PC-3 (cell line): ENCODE results near the gene ELN. TPM values are rescaled to one million over a fixed set of nuclear protein-coding genes. Genes with fewer than 3 reads are reported as not detected.

Experiments
- ATAC-seq: fragments of 200-7000 bp; cut with Tn5 transposase; 2 replicates; pipeline ENCODE4 v1.9.1; 2020; ENCODE audit warnings: mild to moderate bottlenecking, moderate library complexity
- BruUV-seq: library from RNA; stranded (reverse); fragments of 400-500 nt; replicated peaks from 2 replicates; lab custom pipeline; 2021; lab: Mats Ljungman, UMichigan
- CTCF ChIA-PET: fragments of 300-600 bp; sonication (Branson Sonifier 250); formaldehyde crosslinking; loops from one replicate; lab custom pipeline; 2022; ENCODE audit warnings: antibody characterized with exemption; lab: Charles Lee
- POLR2A ChIA-PET: fragments of 300-600 bp; sonication (Branson Sonifier 250); formaldehyde crosslinking; loops from one replicate; lab custom pipeline; 2022; ENCODE audit warnings: antibody characterized with exemption; ENCODE audit not compliant: unreplicated experiment; lab: Charles Lee
- DNase-seq: peaks from one replicate; pipeline ENCODE4 v3.0.0-alpha.2; 2015
- H2AFZ ChIP-seq: fragments of 300-600 bp; sonication (generic); 2 replicates; pipeline ENCODE4 v1.6.0; 2016; ENCODE audit warnings: antibody characterized with exemption, low read length
- H3F3A ChIP-seq: fragments of 300-600 bp; sonication (generic); one replicate; pipeline ENCODE4 v1.6.0; 2017; ENCODE audit warnings: antibody characterized with exemption, low read length, control low read depth, mild to moderate bottlenecking; ENCODE audit not compliant: unreplicated experiment
- H3K27ac ChIP-seq: fragments of 300-600 bp; sonication (generic); 2 replicates; pipeline ENCODE4 v1.5.1; 2016; ENCODE audit warnings: mild to moderate bottlenecking, low read length
- H3K27me3 ChIP-seq: fragments of 300-600 bp; sonication (generic); 2 replicates; pipeline ENCODE4 v1.6.1; 2016; ENCODE audit warnings: low read length, mixed read lengths
- H3K36me3 ChIP-seq: fragments of 300-600 bp; sonication (generic); 2 replicates; pipeline ENCODE4 v1.6.1; 2016; ENCODE audit warnings: low read depth, mixed run types, low read length, mixed read lengths
- H3K4me1 ChIP-seq: fragments of 300-600 bp; sonication (generic); 2 replicates; pipeline ENCODE4 v1.5.1; 2016; ENCODE audit warnings: low read length; ENCODE audit not compliant: insufficient read depth
- H3K4me2 ChIP-seq: fragments of 300-600 bp; sonication (generic); 2 replicates; pipeline ENCODE4 v1.6.0; 2016; ENCODE audit warnings: low read length
- H3K4me3 ChIP-seq: fragments of 300-600 bp; sonication (generic); 2 replicates; pipeline ENCODE4 v1.5.1; 2016; ENCODE audit warnings: mild to moderate bottlenecking, low read length, mixed read lengths
- H3K79me2 ChIP-seq: fragments of 300-600 bp; sonication (generic); 2 replicates; pipeline ENCODE4 v1.6.1; 2017; ENCODE audit warnings: low read length, mixed read lengths
- H3K9ac ChIP-seq: fragments of 300-600 bp; sonication (generic); 2 replicates; pipeline ENCODE4 v1.6.0; 2016; ENCODE audit warnings: mild to moderate bottlenecking, low read length
- H3K9me2 ChIP-seq: fragments of 300-600 bp; sonication (generic); replicated peaks from 2 replicates; pipeline ENCODE4 v1.6.1; 2016; ENCODE audit warnings: mixed run types, low read length, mixed read lengths
- H3K9me3 ChIP-seq: fragments of 300-600 bp; sonication (generic); 2 replicates; pipeline ENCODE4 v1.6.1; 2016; ENCODE audit warnings: low read length, mixed read lengths
- H4K20me1 ChIP-seq: fragments of 300-600 bp; sonication (generic); 2 replicates; pipeline ENCODE4 v1.6.1; 2016; ENCODE audit warnings: low read length, mixed read lengths
- EZH2 ChIP-seq: fragments of 300-600 bp; sonication (generic); IDR thresholded peaks from one replicate; pipeline ENCODE4 v1.6.1; 2017; ENCODE audit warnings: antibody characterized with exemption, mild to moderate bottlenecking, low read length; ENCODE audit not compliant: unreplicated experiment
- EZH2phosphoT487 ChIP-seq: fragments of 300-600 bp; sonication (generic); IDR thresholded peaks from 2 replicates; pipeline ENCODE4 v1.6.1; 2018; ENCODE audit warnings: mild to moderate bottlenecking, antibody characterized with exemption, low read length, borderline replicate concordance
- intact Hi-C: fragments of 100-400 bp; cut with micrococcal nuclease; formaldehyde crosslinking; loops from 2 replicates; pipeline ENCODE4 v1.9.0; 2023
- total RNA-seq: library from RNA; depleted of rRNA; stranded (reverse); fragments of >200 nt; gene quantifications from 2 replicates; pipeline ENCODE4 v1.2.3, GENCODE V29; 2014
- TF ChIP-seq, protein P1 (sequence below): fragments of 300-600 bp; sonication (generic); conservative IDR thresholded peaks from 2 replicates; pipeline ENCODE4 v1.5.1; 2017; ENCODE audit warnings: antibody characterized with exemption, low read depth, mild to moderate bottlenecking, low read length

Gene ELN
- total RNA-seq, 1 experiment from 2014 or later: 0.07 TPM

DNA sequence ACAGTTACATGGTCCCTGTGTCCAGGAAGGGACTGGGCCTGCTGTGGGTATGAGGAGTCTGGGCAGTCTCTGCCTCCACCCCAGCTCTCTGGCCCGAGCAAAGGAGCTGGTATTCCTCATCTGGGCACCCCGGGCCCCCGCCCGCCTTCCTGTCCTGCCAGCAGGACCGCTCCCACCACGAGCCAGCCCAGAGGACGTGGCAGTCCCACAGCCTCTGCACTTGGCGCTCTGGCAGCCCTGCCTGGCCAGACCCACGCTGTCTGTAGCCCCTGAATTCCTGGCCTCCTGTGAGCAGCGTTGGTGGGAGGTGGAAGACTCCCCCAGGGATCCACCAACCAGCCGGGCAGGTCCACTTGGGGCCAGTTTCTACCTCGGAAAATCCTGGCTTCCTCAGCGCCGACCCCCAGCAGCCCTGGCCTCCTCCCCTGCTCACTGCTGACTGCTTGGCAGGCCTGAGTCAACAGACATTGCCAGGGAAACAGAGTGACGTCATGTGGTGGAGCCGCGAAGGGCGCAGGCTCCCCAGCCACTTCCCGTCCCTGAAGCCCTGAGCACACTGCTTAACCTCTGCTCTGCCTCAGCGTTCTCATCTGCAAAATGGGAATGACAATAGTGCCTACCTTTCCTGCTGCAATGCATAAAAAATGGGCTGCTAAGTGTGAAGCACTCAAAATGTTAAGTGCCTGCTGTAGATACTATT, 34.0 kb downstream of the ELN start:
- H3K36me3 ChIP-seq: no peaks in the 10 kb centered on the region
- TF ChIP-seq, protein P1, sequence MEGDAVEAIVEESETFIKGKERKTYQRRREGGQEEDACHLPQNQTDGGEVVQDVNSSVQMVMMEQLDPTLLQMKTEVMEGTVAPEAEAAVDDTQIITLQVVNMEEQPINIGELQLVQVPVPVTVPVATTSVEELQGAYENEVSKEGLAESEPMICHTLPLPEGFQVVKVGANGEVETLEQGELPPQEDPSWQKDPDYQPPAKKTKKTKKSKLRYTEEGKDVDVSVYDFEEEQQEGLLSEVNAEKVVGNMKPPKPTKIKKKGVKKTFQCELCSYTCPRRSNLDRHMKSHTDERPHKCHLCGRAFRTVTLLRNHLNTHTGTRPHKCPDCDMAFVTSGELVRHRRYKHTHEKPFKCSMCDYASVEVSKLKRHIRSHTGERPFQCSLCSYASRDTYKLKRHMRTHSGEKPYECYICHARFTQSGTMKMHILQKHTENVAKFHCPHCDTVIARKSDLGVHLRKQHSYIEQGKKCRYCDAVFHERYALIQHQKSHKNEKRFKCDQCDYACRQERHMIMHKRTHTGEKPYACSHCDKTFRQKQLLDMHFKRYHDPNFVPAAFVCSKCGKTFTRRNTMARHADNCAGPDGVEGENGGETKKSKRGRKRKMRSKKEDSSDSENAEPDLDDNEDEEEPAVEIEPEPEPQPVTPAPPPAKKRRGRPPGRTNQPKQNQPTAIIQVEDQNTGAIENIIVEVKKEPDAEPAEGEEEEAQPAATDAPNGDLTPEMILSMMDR: no peak
- TF ChIP-seq EZH2 (no peak), EZH2phosphoT487 (no peak)
- POLR2A ChIA-PET: no interaction called here
- H3K27ac ChIP-seq: peak overlapping the region; percentile 71
- peak overlapping the region; percentile 83 for H3K4me2 ChIP-seq
- H3K9ac ChIP-seq: peak overlapping the region; percentile 67
- no peaks in the 10 kb centered on the region for H3K27me3 ChIP-seq
- H3K9me2 ChIP-seq: no peaks in the 10 kb centered on the region
- DNase-seq (peak; percentile 85), ATAC-seq (peak; percentile 84)
- no peaks in the 10 kb centered on the region for H3F3A ChIP-seq
- no peaks in the 10 kb centered on the region for H3K9me3 ChIP-seq
- peaks cover 18% of the 10 kb centered on the region for H3K4me1 ChIP-seq
- no peaks in the 10 kb centered on the region for H3K79me2 ChIP-seq
- CTCF ChIA-PET: interaction anchor here (1.1 kb wide), 1 partner anchor 8 kb away, joined by 4 read pairs; no protein-coding TSS in a partner anchor
- peak overlapping the region; percentile 77 for H2AFZ ChIP-seq
- intact Hi-C loops: no loop called here
- H4K20me1 ChIP-seq: no peaks in the 10 kb centered on the region
- peak overlapping the region; percentile 50; the same call in 1 of the 2 replicates for H3K4me3 ChIP-seq
- BruUV-seq: TSS peak; percentile 92

- H3K4me2 ChIP-seq: no peak overlapping the region
- H2AFZ ChIP-seq: no peak overlapping the region
- H3K79me2 ChIP-seq: no peaks in the 10 kb centered on the region
- H3K36me3 ChIP-seq: no peaks in the 10 kb centered on the region
- ATAC-seq (no peak), DNase-seq (no peak)
- CTCF ChIA-PET: no interaction called here
- no peak overlapping the region for H3K27ac ChIP-seq
- H3K4me3 ChIP-seq: no peak overlapping the region
- BruUV-seq: no TSS peak
- no peaks in the 10 kb centered on the region for H4K20me1 ChIP-seq
- H3K27me3 ChIP-seq: no peaks in the 10 kb centered on the region
- POLR2A ChIA-PET: no interaction called here
- H3K9me3 ChIP-seq: no peaks in the 10 kb centered on the region
- H3K9ac ChIP-seq: no peak overlapping the region
- no peaks in the 10 kb centered on the region for H3F3A ChIP-seq
- H3K9me2 ChIP-seq: no peaks in the 10 kb centered on the region
- peaks cover 18% of the 10 kb centered on the region for H3K4me1 ChIP-seq
- intact Hi-C loops: no loop called here
- TF ChIP-seq EZH2phosphoT487 (no peak), EZH2 (no peak)
- TF ChIP-seq, protein P1: no peak
These were observed 35.3 kb downstream of the ELN start for GRCh38 chr7:74063223-74063641.

DNA sequence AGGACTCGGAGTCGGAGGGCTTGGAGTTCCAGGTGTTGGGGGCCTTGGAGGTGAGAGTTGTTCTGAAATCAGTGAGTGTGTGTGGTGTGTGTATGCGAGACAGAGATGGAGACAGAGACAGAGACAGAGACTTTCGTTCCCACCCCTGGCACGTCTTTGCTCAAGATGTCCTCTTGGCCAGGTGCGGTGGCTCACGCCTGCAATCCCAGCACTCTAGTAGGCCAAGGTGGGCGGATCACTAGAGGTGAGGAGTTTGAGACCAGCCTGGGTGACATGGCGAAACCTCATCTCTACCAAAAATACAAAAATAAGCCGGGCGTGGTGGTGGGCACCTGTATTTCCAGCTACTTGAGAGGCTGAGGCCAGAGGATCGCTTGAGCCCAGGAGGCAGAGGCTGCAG, 35.7 kb downstream of the ELN start:
- peaks cover 18% of the 10 kb centered on the region for H3K4me1 ChIP-seq
- ChIA-PET POLR2A (interaction anchor here (1.1 kb wide), 1 partner anchor 109 kb away, joined by 6 read pairs; no protein-coding TSS in a partner anchor), CTCF (no interaction called here)
- no TSS peak for BruUV-seq
- no peaks in the 10 kb centered on the region for H4K20me1 ChIP-seq
- H3K27ac ChIP-seq: no peak overlapping the region
- no peaks in the 10 kb centered on the region for H3K27me3 ChIP-seq
- no peaks in the 10 kb centered on the region for H3K9me3 ChIP-seq
- no peaks in the 10 kb centered on the region for H3F3A ChIP-seq
- DNase-seq (no peak), ATAC-seq (no peak)
- H3K4me3 ChIP-seq: no peak overlapping the region
- no peaks in the 10 kb centered on the region for H3K36me3 ChIP-seq
- no peak overlapping the region for H3K4me2 ChIP-seq
- no peaks in the 10 kb centered on the region for H3K9me2 ChIP-seq
- TF ChIP-seq, protein P1: no peak
- TF ChIP-seq EZH2phosphoT487: no peak
- no peak for TF ChIP-seq EZH2
- no peak overlapping the region for H3K9ac ChIP-seq
- H2AFZ ChIP-seq: no peak overlapping the region
- no peaks in the 10 kb centered on the region for H3K79me2 ChIP-seq
- intact Hi-C loops: no loop called here
